ENCODE results near the gene NTNG2. TPM values are rescaled to one million over a fixed set of nuclear protein-coding genes. Genes with fewer than 3 reads are reported as not detected.
A peak's percentile ranks its signal among the peaks of the same experiment; 100 is the strongest.
"Not testable (repeated sequence)": the region's sequence is repeated elsewhere in the genome, so short reads cannot be mapped to it uniquely, and the experiment has no call there.

Gene NTNG2, protein sequence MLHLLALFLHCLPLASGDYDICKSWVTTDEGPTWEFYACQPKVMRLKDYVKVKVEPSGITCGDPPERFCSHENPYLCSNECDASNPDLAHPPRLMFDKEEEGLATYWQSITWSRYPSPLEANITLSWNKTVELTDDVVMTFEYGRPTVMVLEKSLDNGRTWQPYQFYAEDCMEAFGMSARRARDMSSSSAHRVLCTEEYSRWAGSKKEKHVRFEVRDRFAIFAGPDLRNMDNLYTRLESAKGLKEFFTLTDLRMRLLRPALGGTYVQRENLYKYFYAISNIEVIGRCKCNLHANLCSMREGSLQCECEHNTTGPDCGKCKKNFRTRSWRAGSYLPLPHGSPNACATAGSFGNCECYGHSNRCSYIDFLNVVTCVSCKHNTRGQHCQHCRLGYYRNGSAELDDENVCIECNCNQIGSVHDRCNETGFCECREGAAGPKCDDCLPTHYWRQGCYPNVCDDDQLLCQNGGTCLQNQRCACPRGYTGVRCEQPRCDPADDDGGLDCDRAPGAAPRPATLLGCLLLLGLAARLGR
- under 1 TPM; 0.52 to 0.76 TPM for total RNA-seq

DNA sequence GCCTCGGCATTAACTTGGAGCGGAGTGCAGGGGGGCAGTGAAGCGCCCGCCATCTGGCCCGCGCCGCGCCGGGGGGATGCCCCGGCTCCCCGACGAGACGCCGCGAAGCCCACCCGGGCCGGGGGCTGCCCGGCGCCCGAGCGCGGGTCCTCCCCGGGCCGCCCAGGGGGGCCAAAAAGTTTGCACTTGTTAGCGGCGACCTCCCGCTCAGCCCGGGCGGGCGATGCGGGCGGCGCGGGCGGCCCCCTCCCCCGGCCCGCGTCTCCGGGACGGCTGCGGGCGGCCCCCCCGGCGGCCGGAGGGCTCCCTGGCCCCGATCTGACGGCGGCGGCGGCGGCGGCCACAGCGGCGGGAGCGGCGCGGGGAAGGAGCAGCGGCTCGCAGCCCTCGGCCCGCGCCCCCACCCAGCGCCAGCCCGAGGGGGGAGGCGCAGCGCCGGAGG lies at the start of gene NTNG2:
Gene NTNG2 (plus strand): TSS at position 316 of the 442 bp plus-strand sequence. CDS start 4,774 bp downstream, outside the sequence.
- peaks cover 54% of the 10 kb centered on the region for H3K27me3 Mint-ChIP-seq (ENCODE audit: low read depth)
- H3K4me1 Mint-ChIP-seq (ENCODE audit: low read depth): peaks cover 7% of the 10 kb centered on the region
- intact Hi-C loops (cut with micrococcal nuclease): no loop called here
- H3K27ac Mint-ChIP-seq: no peak within 1 kb of the TSS
- CTCF ChIA-PET: interaction anchor here (0.6 kb wide), 2 partner anchors 33 to 35 kb away, joined by 3 to 6 read pairs; no protein-coding TSS in a partner anchor
- peaks cover 1% of the 10 kb centered on the region for H3K36me3 Mint-ChIP-seq (ENCODE audit: low read depth)
- H3K9me3 Mint-ChIP-seq: no peaks in the 10 kb centered on the region
- no peak for DNase-seq
- H3K4me3 Mint-ChIP-seq: peak within 1 kb of the TSS; percentile 84

DNA sequence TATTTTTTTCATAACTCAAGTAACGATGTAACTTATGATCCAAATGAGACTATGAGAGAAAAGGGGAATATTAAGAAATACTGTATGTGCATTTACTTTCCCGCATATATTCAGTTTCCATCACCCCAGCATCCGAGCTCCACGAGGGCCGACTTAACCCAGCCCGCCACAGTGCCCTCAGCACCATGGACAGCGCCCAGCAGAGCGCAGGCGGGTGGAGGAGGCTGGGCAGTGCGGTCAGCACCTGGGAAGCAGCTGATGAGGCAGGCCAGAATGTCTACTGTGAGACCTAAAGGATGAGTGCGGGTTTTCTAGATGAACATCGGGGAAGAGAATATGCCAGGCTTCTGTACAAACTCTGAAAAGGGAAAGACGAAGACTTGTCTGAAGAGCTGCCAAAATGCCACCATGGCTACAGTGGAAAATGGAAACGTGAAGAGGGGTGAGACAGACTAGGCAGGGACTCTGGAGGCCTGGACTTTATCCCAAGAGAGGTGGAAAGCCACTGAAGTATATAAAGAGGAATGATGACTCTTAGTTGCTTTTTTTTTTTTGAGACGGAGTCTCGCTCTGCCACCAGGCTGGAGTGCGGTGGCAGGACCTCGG lies 47.7 kb upstream of the NTNG2 start:
- DNase-seq: peak; percentile 55
- no peak overlapping the region for H3K4me3 Mint-ChIP-seq
- no peaks in the 10 kb centered on the region for H3K9me3 Mint-ChIP-seq
- no peak overlapping the region for H3K27ac Mint-ChIP-seq
- CTCF ChIA-PET: no interaction called here
- H3K36me3 Mint-ChIP-seq (ENCODE audit: low read depth): no peaks in the 10 kb centered on the region
- no peaks in the 10 kb centered on the region for H3K4me1 Mint-ChIP-seq (ENCODE audit: low read depth)
- H3K27me3 Mint-ChIP-seq (ENCODE audit: low read depth): peaks cover 40% of the 10 kb centered on the region
- intact Hi-C loops (cut with micrococcal nuclease): no loop called here

DNA sequence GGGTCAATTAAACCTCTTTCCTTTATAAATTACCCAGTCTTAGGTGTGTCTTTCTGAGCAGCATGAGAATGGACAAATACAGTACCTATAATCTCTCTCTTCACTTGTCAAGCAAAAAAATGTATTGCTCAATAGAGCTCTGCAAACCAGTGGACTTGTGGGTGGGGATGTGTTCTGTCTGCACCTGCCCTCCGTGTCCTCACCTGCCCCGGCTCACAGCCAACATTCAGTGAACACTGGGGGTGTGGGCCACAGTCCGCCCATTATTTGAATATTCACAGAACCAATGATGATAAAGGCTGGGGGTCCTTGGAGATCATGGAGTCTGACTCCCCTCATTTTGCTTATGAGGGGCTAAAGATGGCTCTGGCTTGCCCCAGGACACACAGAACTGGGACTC lies 45.3 kb upstream of the NTNG2 start:
- H3K4me1 Mint-ChIP-seq (ENCODE audit: low read depth): no peaks in the 10 kb centered on the region
- intact Hi-C loops (cut with micrococcal nuclease): no loop called here
- CTCF ChIA-PET: no interaction called here

DNA sequence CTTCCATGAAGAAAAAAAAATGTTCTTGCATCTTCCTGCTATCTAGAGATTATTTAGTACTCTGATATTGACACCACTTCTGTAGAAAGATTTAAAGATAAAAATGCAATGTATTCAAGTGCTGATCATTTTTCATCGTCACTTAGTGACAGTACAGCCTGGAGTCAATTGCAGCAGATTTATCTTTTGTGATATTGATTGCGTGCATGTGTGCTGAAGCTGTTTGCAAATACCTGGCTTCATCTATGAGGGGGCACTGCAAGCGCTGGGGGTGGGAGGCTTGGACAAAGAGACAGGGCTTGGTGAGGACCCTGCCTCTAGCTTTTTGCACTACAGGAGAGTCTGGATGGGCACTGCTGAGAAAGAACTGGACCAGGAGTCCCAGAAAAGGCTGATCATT lies 44.2 kb upstream of the NTNG2 start:
- CTCF ChIA-PET: no interaction called here
- no peak for DNase-seq
- no peaks in the 10 kb centered on the region for H3K9me3 Mint-ChIP-seq
- no peak overlapping the region for H3K27ac Mint-ChIP-seq
- no peaks in the 10 kb centered on the region for H3K36me3 Mint-ChIP-seq (ENCODE audit: low read depth)
- H3K4me3 Mint-ChIP-seq: no peak overlapping the region
- peaks cover 37% of the 10 kb centered on the region for H3K27me3 Mint-ChIP-seq (ENCODE audit: low read depth)
- intact Hi-C loops (cut with micrococcal nuclease): no loop called here
- H3K4me1 Mint-ChIP-seq (ENCODE audit: low read depth): no peaks in the 10 kb centered on the region

More for the DNA sequence above, 45.3 kb upstream of the NTNG2 start:
- H3K27me3 Mint-ChIP-seq (ENCODE audit: low read depth): peaks cover 35% of the 10 kb centered on the region
- no peak overlapping the region for H3K4me3 Mint-ChIP-seq
- no peak for DNase-seq
- no peaks in the 10 kb centered on the region for H3K9me3 Mint-ChIP-seq
- no peaks in the 10 kb centered on the region for H3K36me3 Mint-ChIP-seq (ENCODE audit: low read depth)
- H3K27ac Mint-ChIP-seq: no peak overlapping the region

DNA sequence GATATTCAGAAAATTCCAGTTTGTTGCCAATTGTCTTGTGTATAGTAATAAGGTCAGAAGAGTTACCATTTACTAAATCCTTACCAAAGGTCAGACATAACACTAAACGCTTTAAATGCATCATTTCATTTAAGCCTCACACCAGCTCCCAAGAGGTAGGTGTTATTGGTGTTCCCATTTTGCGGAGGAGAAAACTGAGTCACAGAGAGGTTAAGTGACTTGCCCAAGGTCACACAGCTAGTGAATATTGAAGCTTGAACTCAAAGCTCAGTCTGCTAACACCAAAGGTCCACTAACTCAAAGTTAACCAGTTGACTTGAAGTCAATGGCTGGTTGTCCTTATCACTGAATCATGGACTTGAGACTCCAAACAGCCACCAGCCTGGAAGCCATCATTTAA lies 40.8 kb upstream of the NTNG2 start:
- Mint-ChIP-seq H3K27ac (no peak overlapping the region), H3K36me3 (ENCODE audit: low read depth) (no peaks in the 10 kb centered on the region), H3K4me3 (no peak overlapping the region), H3K4me1 (ENCODE audit: low read depth) (peaks cover 6% of the 10 kb centered on the region), H3K9me3 (no peaks in the 10 kb centered on the region), H3K27me3 (ENCODE audit: low read depth) (peaks cover 45% of the 10 kb centered on the region)
- intact Hi-C loops (cut with micrococcal nuclease): no loop called here
- no peak for DNase-seq
- CTCF ChIA-PET: no interaction called here

DNA sequence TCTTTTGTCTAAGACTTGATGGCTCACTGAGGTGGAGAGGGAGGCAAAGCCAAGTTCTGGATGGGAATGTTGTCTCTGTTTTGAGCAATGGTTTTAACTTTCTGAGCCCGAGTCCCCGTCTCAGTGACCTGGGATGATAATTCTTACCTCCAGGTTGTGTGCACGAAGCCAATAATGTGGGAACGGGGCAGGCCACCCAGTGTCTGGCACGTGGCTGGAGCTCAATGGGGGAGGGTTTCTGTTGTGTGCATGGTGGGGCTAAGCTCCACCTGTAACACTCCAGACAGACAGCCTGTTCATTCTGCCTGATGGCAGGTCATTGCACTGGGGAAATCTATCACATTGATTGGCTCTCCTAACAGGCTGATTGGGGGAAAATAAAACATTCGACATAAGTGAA lies 37.1 kb upstream of the NTNG2 start:
- intact Hi-C loops (cut with micrococcal nuclease): no loop called here
- Mint-ChIP-seq H3K27me3 (ENCODE audit: low read depth) (peaks cover 58% of the 10 kb centered on the region), H3K27ac (no peak overlapping the region), H3K4me3 (no peak overlapping the region), H3K9me3 (no peaks in the 10 kb centered on the region), H3K36me3 (ENCODE audit: low read depth) (no peaks in the 10 kb centered on the region), H3K4me1 (ENCODE audit: low read depth) (peaks cover 12% of the 10 kb centered on the region)
- no peak for DNase-seq
- CTCF ChIA-PET: no interaction called here

DNA sequence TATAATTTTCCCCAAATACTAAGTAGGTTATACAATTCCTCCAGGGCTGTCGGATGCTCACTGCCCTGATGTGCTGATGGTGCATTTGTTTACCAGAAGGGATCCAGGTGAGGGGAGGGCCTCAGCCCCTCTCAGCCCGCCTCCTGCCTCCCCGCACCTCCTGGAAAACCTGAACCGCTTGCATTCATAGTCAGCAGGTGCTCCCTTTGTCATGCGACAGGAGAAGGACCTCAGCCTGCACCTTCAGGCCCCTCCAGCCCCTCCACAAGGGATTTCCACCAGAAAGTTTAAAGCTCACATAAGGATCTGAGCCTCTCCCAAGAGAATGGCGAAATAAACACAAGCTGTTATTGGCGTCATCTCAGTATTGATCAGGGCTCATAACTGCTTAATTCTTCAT lies 36.5 kb upstream of the NTNG2 start:
- Mint-ChIP-seq H3K4me3 (no peak overlapping the region), H3K9me3 (no peaks in the 10 kb centered on the region), H3K27me3 (ENCODE audit: low read depth) (peaks cover 60% of the 10 kb centered on the region), H3K4me1 (ENCODE audit: low read depth) (peaks cover 12% of the 10 kb centered on the region), H3K36me3 (ENCODE audit: low read depth) (no peaks in the 10 kb centered on the region), H3K27ac (no peak overlapping the region)
- CTCF ChIA-PET: no interaction called here
- no peak for DNase-seq
- intact Hi-C loops (cut with micrococcal nuclease): no loop called here

DNA sequence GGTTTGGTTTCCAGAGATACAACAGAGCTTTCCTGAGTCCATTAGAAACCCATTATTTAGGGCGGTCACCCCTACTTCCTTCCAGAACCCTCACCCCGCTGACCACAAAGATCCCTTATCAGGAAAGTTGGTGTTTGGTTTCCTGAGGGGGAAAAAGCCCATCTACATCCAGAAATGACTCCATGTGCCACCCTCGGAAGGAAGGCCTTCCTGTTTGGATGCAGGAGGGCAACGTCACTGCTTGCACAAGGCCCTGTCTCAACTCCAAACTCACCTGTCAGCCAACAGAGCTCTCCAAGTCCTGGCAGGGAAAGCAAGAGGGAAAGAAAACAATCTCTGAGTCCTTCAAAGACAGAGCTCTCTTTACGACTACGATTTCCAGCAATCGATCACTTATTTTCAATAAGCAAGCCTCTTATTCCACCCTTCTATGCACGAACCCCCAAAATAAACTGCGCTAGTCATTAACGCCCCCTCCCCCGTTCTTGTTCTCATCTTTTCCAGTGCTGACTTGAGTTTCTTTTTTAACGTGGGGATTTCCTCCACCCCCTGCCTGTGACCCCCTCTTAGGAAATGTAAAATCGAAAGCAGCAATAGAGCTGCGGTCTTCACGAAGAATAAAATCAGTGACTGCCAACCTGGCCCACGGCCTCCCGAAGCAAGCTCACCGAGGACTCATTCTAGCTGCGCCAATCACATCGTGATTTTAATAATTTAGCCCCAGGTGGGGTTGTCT lies 35.7 kb upstream of the NTNG2 start:
- DNase-seq: peak; percentile 22
- Mint-ChIP-seq H3K36me3 (ENCODE audit: low read depth) (no peaks in the 10 kb centered on the region), H3K9me3 (no peaks in the 10 kb centered on the region), H3K27ac (no peak overlapping the region), H3K4me3 (no peak overlapping the region), H3K27me3 (ENCODE audit: low read depth) (peaks cover 64% of the 10 kb centered on the region), H3K4me1 (ENCODE audit: low read depth) (peaks cover 12% of the 10 kb centered on the region)
- CTCF ChIA-PET: interaction anchor here (0.7 to 1.6 kb wide), 3 partner anchors 36 to 291 kb away, joined by 3 to 6 read pairs (median 4); partner anchors contain the start of gene NTNG2
- intact Hi-C loops (cut with micrococcal nuclease): no loop called here

DNA sequence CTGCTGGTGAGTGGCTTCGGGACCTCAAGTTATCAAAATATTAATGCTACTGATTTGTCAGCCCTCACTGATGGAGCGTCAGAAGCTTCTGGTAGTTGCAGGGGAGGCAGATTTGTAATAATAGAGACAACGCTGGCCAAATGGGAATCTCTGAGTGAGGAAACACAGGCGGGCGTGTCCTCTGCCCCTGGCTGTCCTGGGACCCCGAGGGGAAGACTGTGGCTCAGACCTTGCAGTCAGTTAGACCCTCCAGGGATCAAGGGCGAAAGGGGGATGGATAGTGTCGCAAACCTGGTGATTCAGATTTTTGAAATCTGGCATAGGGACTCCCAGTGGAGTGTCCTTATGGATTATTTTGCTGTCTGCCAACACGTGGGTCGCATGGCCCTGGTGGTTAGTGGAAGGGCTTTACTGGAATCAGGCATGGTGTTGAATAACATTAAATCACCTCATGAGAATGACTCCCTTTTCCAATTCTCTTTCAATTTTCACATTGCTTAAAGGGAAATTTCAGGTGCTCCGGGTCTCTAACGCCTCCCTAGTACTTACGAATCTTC lies 35.1 kb upstream of the NTNG2 start:
- Mint-ChIP-seq H3K27ac (no peak overlapping the region), H3K9me3 (no peaks in the 10 kb centered on the region), H3K4me3 (no peak overlapping the region), H3K27me3 (ENCODE audit: low read depth) (peaks cover 69% of the 10 kb centered on the region), H3K4me1 (ENCODE audit: low read depth) (peaks cover 12% of the 10 kb centered on the region), H3K36me3 (ENCODE audit: low read depth) (no peaks in the 10 kb centered on the region)
- CTCF ChIA-PET: interaction anchor here (0.6 to 1.6 kb wide), 4 partner anchors 35 to 948 kb away, joined by 3 to 6 read pairs (median 4); partner anchors contain the start of gene NTNG2
- intact Hi-C loops (cut with micrococcal nuclease): no loop called here
- DNase-seq: no peak

DNA sequence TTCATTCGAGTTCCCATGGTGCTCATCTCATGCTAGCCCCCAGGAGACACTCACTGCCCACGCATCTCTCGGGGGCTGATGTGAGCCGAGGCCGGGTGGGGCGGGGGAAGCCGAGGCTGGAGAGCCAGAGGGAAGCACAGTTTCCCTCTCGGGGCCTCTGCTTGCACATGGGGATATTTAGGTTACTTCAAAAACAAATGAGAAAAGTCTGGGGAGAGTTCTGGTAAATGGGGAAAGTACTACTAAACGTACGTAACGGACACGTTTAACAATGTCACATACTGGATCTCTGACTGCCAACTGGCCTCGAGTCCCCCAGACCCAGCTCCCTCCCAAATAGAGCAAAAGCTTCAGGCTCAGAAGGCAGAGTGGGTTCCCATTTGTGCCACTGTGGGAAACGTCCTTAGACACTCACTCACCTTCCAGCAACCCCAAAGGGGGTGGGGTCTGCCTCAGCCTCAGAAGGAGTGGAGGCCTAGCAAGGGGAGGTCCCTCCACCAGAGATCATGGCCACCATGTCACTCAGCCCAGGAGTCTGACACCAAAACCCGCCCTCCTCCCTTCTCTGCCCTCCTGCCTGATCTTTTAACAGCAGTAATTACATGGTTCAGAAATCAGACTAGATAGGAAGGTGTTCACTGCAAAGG lies 33.8 kb upstream of the NTNG2 start:
- peaks cover 71% of the 10 kb centered on the region for H3K27me3 Mint-ChIP-seq (ENCODE audit: low read depth)
- peaks cover 12% of the 10 kb centered on the region for H3K4me1 Mint-ChIP-seq (ENCODE audit: low read depth)
- H3K4me3 Mint-ChIP-seq: no peak overlapping the region
- CTCF ChIA-PET: no interaction called here
- H3K27ac Mint-ChIP-seq: no peak overlapping the region
- intact Hi-C loops (cut with micrococcal nuclease): no loop called here
- DNase-seq: no peak
- no peaks in the 10 kb centered on the region for H3K36me3 Mint-ChIP-seq (ENCODE audit: low read depth)
- no peaks in the 10 kb centered on the region for H3K9me3 Mint-ChIP-seq

DNA sequence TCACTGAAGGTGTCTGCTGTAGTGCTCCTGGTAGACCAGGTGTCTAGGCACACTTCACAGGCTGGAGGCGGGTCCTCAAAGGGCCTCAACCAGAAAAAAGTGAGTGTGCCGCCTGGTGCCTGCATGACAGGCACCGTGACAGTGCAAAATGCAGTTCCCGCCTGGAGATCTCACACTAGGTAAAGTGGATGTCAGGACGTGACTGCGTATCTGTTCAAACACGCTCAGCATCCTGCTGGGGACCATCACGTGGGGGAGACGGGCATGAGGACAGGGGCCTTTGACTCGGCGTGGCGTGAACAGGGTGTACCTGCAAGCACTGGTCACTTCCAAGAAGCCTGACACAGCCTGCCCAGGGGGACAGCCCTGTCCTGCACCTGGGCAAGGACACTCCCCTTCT lies 32.3 kb upstream of the NTNG2 start:
- intact Hi-C loops (cut with micrococcal nuclease): no loop called here
- peaks cover 63% of the 10 kb centered on the region for H3K27me3 Mint-ChIP-seq (ENCODE audit: low read depth)
- peaks cover 12% of the 10 kb centered on the region for H3K4me1 Mint-ChIP-seq (ENCODE audit: low read depth)
- H3K9me3 Mint-ChIP-seq: no peaks in the 10 kb centered on the region
- no peak overlapping the region for H3K27ac Mint-ChIP-seq
- H3K36me3 Mint-ChIP-seq (ENCODE audit: low read depth): no peaks in the 10 kb centered on the region
- no peak for DNase-seq
- CTCF ChIA-PET: no interaction called here
- H3K4me3 Mint-ChIP-seq: no peak overlapping the region

DNA sequence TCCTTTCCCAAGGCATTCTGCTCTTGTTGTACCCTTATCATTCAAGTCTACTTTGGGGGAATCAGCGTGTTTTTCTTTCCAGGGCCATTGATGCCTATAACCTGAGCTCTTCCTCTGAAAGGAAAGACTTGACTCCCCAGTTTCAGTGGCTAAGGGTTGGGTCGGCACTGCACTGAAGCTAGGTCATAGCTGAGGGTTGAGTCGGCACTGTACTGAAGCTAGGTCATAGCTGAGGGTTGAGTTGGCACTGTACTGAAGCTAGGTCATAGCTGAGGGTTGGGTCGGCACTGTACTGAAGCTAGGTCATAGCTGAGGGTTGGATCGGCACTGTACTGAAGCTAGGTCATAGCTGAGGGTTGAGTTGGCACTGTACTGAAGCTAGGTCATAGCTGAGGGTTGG lies 27.8 kb upstream of the NTNG2 start:
- intact Hi-C loops (cut with micrococcal nuclease); H3K36me3 Mint-ChIP-seq (ENCODE audit: low read depth); CTCF ChIA-PET; H3K4me3 Mint-ChIP-seq; DNase-seq; H3K4me1 Mint-ChIP-seq (ENCODE audit: low read depth); H3K27ac Mint-ChIP-seq; H3K9me3 Mint-ChIP-seq: not testable (repeated sequence)
- peaks cover 45% of the 10 kb centered on the region for H3K27me3 Mint-ChIP-seq (ENCODE audit: low read depth)

Data from activated naive CD4-positive, alpha-beta T cell treated with anti-CD3 and anti-CD28 coated beads for 36 hours (primary cell).